ENCODE measurements around the gene GHRHR. TPM values are rescaled to one million over a fixed set of nuclear protein-coding genes. Genes with fewer than 3 reads are reported as not detected.
A peak's percentile ranks its signal among the peaks of the same experiment; 100 is the strongest.

GHRHR gene
- total RNA-seq, 2 donors from 2014 or later = not detected

GRCh38 chr7:30974605-30975255 lies 11.0 kb downstream of the GHRHR start:
- no peaks in the 10 kb centered on the region for H3K27me3 ChIP-seq
- H3K36me3 ChIP-seq = no peaks in the 10 kb centered on the region
- no peak for DNase-seq (ENCODE audit: low spot score)
- no peak overlapping the region for H3K4me3 ChIP-seq
- H3K4me1 ChIP-seq = peaks cover 0 to 9% of the 10 kb centered on the region in 2 donors
- no peak overlapping the region for H3K27ac ChIP-seq
- TF ChIP-seq CTCF (IDR thresholded peaks at IDR 0.05) = peak; percentile 63 to 84
- no peaks in the 10 kb centered on the region for H3K9me3 ChIP-seq

DNA sequence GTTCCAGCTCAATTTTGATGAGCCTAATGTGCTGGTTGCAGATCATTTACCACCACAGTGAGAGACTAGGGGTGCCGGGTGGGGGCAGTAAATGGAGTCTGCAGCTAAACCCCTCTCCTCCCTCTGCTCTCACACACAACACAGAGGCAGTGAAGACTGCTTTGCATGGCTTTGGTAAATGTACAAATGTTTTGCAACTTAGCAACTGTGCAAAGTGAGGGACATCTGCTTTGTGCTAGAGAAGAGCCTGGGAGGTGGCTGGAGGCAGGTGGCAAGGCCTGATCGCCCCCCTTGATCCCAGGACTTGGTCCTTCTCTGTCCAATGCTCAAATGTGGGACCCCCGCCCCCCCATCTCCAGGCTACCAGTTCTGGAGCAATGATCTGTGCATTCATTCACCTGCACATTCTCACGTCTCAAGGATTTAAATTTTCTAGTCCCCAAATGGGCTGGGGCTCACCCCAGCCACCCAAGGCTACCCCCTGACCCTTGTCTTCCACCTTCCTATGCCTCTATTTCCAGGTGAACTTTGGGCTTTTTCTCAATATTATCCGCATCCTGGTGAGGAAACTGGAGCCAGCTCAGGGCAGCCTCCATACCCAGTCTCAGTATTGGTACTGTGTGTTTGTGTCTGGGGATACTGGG lies 11.6 kb downstream of the GHRHR start:
- H3K4me3 ChIP-seq = no peak overlapping the region
- H3K9me3 ChIP-seq = no peaks in the 10 kb centered on the region
- H3K4me1 ChIP-seq = peaks cover 0 to 9% of the 10 kb centered on the region in 2 donors
- H3K27me3 ChIP-seq = no peaks in the 10 kb centered on the region
- no peak overlapping the region for H3K27ac ChIP-seq
- no peaks in the 10 kb centered on the region for H3K36me3 ChIP-seq
- DNase-seq (ENCODE audit: low spot score) = peak; percentile 32
- TF ChIP-seq CTCF (IDR thresholded peaks at IDR 0.05) = no peak

DNA sequence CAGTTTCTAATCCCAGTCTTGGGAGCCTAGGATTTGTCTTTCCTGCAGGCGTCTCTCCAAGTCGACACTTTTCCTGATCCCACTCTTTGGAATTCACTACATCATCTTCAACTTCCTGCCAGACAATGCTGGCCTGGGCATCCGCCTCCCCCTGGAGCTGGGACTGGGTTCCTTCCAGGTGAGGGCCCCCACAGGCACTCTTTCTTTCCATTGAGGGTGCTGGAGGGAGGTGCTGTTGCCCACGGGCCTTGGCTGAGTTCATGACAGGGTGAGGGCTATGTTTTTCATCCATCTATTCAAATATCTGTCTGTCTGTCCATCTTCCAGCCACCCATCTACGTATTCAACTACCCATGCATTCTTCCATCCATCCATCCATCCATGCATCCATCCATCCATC lies 12.6 kb downstream of the GHRHR start:
- Histone ChIP-seq H3K27me3 (no peaks in the 10 kb centered on the region), H3K36me3 (no peaks in the 10 kb centered on the region), H3K9me3 (no peaks in the 10 kb centered on the region), H3K4me3 (no peak overlapping the region), H3K4me1 (peaks cover 0 to 9% of the 10 kb centered on the region in 2 donors), H3K27ac (no peak overlapping the region)
- no peak for DNase-seq (ENCODE audit: low spot score)
- TF ChIP-seq CTCF (IDR thresholded peaks at IDR 0.05) = no peak

- DNase-seq (ENCODE audit: low spot score) = no peak
- H3K27ac ChIP-seq = no peak overlapping the region
- no peak overlapping the region for H3K4me3 ChIP-seq
- H3K36me3 ChIP-seq = no peaks in the 10 kb centered on the region
- no peaks in the 10 kb centered on the region for H3K27me3 ChIP-seq
- peaks cover 0 to 9% of the 10 kb centered on the region in 2 donors for H3K4me1 ChIP-seq
- no peaks in the 10 kb centered on the region for H3K9me3 ChIP-seq
- no peak for TF ChIP-seq CTCF (IDR thresholded peaks at IDR 0.05)
These were observed 13.5 kb downstream of the GHRHR start for GRCh38 chr7:30977222-30977621.

DNA sequence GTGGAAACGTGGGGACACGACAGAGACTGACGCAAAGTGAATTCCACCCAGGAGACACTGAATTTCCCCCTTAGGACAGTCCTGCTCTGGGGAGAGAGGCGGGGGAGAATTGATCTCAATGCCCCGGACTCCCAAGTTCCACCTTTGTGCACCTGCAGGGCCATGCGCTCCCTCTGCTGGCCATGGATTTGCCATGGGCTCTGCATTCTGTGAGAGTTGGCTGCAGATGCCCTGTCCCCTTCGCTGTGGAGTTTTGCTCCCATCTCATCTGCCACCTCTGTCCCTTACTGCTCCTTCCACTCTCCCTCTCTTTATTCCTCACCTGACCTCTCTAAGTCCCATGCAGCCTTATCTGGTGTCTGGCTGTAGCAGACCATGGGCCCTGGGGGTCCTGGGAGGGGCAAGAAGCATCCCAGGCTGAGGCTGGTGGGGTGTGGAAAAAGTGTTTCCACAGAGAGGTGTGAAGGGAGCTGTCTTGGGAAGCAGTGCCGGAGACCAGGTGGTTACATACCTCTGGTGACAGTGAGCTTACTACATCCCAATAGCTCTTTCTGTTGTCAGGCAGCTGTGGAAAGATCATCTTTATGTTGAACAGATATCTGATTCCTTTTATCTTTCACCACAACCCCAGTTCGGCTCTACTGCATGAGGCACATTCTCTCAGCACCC lies 14.3 kb downstream of the GHRHR start:
- Histone ChIP-seq H3K27ac (no peak overlapping the region), H3K9me3 (no peaks in the 10 kb centered on the region), H3K27me3 (no peaks in the 10 kb centered on the region), H3K36me3 (no peaks in the 10 kb centered on the region), H3K4me1 (peaks cover 0 to 9% of the 10 kb centered on the region in 2 donors), H3K4me3 (no peak overlapping the region)
- DNase-seq (ENCODE audit: low spot score) = no peak
- peak in 1 of 2 donors; percentile 61 for TF ChIP-seq CTCF (IDR thresholded peaks at IDR 0.05)
